Stimulated activated naive CD4-positive, alpha-beta T cell (primary cell): ENCODE measurements around the gene HOXC5.
A peak's percentile ranks its signal among the peaks of the same experiment; 100 is the strongest.

Experiments used
- DNase-seq, 6 experiments: peaks; one replicate each; lab custom pipeline; 2025; lab: John Stamatoyannopoulos, UW

The HOXC5 gene

DNA sequence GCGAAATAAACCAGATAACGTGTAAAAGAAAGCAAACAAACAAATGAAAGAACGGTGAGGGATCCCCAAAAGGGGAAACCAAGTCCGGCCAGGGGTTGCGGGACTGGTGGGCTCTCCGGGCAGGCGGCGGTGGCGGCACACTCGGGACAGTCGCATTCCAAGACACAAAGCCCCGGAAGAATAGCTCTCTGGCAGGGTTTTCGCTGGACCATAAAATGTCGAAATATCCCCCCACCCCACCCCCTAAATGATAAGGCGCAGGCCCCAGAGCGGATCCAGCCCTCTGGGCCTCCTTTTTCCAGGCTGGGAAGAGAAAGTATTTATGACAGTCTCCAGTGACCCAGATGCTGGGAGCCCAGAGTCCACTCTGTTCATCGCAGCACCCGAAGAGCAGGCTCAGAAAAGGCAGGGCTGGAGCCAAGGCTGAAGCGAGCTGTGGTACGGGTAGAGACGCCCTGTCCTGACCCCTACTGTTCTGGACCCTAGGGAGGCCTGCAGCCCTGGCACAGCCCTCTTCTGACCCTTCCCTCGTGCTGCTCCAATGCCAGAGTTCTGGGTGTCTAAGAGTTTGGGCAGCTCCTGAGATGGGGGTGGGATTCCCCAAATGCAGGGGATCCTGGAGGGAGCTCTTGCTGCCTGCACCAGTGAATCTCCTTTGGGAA is 26.2 kb upstream of the HOXC5 start:
- DNase-seq: no peak

DNA sequence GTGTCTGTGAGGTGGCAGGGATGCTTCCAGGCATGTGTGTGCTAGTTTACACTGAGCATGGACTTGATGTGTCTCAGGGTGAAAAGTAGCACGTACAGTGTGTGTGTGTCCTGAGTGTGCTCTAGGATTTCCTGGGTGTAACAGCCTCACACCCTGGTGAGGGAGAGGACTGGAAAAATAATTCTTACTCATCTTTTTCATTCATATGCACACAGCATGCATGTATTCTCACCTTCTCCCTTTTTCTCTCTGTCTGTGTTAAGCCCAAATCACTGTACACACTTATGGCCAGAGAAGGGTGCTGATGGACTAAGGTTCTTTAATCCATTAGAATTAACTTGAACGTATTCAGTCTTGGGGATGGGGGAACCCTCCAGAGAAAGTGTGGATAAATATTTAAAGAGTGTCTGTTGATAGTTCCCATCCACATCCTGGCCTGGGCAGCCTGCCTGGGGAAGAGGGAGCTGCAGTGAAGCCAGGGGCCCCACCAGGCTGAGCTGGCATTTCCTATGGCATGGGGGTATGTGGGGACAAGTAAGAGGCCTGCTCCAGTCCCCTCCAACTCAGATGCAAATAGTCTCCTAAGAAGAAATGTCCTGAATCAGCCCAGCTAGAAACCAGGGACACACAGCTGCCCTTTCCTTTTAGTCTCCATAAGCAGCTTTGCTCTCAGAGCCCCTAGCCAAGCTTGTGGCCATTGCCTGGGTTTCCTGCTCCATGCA is 25.2 kb upstream of the HOXC5 start:
- peak in 1 of 6 experiments; percentile 14 for DNase-seq

DNA sequence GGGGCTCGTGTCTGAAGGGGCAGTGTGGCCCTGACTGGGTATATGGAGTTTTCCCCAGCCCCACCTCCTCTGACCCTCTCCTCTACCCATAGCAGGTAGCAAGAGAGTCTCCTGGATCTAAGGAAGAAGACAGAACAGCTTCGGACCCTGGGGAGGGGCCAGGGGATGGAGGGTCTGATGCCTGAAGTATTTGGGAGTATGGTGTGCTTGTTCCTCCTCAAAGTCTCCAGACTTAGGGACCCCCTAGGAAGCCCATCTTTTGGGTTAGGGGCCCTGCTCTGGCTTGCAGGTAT is 24.6 kb upstream of the HOXC5 start:
- no peak for DNase-seq

GRCh38 chr12:54009171-54010052 is 23.4 kb upstream of the HOXC5 start:
- DNase-seq: peak in 3 of 6 experiments; percentile 27 to 39 (median 35)

- no peak for DNase-seq
Observed at GRCh38 chr12:54010053-54010971, 22.5 kb upstream of the HOXC5 start.

DNA sequence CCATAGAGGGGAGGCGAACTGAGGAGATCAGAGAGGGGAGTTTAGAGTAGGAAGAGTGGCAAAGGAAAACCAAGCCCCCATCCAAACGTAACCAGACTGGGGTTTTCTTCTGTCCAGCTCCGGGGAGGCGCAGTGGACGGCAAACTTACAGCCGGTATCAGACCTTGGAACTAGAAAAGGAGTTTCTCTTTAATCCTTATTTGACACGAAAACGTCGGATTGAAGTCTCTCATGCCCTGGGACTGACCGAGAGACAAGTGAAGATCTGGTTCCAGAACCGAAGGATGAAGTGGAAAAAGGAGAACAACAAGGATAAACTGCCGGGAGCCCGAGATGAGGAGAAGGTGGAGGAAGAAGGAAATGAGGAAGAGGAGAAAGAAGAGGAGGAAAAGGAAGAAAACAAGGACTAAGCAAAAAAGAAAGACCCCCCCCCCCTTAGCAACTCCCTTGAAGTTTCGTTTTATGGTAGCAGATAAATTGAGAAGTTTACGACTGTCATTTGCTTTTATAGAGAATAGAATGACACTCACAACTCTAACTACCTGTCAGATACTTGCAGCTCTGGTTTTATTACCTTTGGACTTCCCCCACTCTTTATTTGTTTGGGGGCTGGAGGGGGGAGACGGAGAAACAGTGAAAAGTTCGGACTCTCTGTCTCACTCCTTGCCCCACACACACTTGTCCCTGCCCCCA is 21.7 kb upstream of the HOXC5 start:
- DNase-seq: no peak

DNA sequence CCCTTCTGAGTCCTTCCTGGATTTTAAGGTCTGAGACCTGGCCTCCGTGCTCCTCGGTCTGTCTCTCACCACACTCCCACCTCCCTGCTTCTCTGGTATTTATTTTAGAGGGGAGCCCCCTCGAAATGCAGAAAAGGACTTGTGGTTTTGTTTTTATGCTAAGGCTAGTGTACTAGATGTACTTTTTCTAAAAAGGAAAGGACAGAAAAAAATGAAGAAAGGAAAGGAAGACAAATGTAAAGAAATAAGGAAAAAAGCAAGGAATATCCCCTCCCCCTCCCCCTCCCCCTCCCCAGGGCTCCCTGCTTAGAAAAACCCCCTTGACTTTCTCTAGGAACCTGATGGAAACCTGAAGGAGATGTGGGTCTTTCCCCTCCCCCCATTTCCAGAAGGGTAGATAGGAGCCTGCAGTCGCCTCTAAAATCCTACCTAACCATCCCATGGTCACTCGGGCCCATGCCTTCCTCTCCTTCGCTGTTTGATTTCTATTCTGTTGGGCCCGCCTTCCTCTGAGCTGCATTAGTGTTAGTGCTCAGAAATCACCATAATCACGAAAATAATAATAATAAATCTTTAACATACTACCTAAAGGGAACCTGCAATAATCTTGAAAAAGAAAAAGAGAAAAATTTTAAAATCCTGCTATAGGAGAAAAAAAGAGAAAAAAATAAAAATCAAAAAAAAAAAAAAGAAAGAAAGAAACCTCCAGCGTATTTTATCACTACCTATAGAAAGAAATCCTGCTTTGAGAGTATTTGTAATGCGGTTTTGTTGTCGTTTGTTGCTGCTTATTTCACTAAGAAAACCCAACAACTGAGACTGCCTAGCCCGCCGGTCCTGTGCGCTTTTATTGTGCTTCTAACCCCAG is 21.0 kb upstream of the HOXC5 start:
- no peak for DNase-seq

- no peak for DNase-seq
Observed at GRCh38 chr12:54012631-54013409, 20.0 kb upstream of the HOXC5 start.

GRCh38 chr12:54014377-54015017 is 18.4 kb upstream of the HOXC5 start:
- no peak for DNase-seq

- no peak for DNase-seq
Observed at GRCh38 chr12:54015018-54015931, 17.6 kb upstream of the HOXC5 start.

GRCh38 chr12:54016051-54016450 is 16.8 kb upstream of the HOXC5 start:
- DNase-seq: no peak

- no peak for DNase-seq
Observed at GRCh38 chr12:54016478-54016964, 16.3 kb upstream of the HOXC5 start.

DNA sequence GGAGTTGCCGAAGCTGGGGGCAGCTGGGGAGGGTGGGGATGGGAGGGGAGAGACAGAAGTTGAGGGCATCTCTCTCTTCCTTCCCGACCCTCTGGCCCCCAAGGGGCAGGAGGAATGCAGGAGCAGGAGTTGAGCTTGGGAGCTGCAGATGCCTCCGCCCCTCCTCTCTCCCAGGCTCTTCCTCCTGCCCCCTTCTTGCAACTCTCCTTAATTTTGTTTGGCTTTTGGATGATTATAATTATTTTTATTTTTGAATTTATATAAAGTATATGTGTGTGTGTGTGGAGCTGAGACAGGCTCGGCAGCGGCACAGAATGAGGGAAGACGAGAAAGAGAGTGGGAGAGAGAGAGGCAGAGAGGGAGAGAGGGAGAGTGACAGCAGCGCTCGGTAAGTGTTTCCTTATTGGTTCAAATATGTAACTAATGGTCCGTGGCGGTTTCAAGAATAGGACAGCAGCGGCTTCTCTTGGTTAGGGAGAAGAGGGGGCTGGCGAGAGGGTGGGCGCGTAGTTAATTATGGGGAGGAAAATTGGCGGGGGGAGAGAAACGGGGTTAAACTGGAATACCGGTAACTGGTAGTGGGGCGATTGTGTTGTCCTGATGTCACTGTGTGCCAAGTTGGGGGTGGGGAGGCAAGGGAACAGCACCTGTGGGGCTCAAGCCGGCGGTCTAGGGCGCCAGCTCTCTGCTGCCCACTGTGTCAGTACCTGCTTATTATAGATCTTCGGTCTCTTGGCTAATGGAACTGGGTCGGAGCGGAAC is 15.6 kb upstream of the HOXC5 start:
- DNase-seq: no peak

DNA sequence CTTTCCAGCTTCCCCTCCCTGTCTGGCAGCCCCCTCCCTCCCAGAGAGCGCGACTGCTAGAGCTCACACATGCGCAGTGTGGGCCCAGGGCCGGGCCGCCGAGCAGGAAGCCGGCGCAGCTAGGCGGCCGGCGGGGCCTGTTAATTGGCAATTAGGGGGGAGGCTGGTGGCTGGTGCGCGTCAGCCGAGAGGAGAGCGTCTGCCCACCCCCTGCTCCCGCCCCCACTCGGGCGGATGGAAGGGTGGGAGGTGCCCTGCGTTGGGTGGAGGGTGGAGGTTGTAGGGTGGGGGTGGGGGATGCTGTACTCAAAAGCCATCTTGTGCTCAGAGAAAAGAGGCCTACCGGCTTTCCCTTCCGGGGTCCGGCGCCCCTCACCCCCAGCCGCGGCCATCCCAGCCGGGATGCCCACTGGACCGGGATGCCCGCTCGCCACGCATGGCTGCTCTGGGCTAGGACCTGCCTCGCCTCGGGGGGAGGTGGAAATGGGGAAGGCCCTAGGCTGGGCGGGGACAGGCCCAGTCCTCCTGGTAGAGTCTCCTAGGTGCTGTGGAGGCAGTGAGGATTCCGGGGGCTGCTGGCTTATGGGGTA is 14.9 kb upstream of the HOXC5 start:
- peak; percentile 28 to 65 (median 58) for DNase-seq

GRCh38 chr12:54018468-54018984 is 14.3 kb upstream of the HOXC5 start:
- no peak for DNase-seq

DNA sequence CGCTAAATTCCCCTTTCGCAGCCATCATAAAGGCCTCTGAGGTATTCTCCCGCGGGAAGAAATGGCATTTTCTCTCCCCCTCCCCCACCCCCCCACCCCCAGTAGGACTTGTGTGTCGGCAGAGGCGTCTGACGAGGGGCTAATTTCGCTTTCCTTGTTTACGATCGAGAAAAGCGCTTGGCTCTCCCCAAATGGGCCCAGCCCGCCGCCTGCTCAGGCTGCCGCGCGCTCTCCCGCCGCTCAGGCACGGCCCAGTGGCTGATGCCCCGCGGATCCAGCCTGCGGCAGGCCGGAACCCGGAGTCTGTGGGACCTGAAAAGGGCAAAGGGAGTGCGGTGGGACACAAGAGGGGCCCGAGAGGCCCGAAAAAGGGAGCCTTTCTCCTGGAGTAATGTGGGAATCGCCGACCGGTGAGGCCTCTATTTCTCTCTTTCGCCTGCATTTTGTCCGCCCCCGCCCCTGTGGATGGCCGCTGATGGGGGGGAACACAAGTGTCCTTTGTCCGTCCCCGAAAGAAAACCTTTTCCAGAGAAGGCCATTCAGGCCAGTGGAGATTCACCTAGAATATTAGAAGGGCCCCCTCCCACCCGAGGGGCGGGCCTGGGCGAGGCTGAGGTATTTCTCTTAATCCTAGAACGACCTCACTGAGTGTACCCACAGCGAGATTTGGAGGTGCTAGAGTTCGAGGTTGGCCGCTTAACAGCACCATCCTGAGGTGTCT is 13.6 kb upstream of the HOXC5 start:
- no peak for DNase-seq
